Ishikawa (cell line): ENCODE measurements around the gene BTBD9.

Source experiments
- CEBPB ChIP-seq: IDR thresholded peaks from 2 replicates; pipeline ENCODE4 v1.6.1; 2012
- CREB1 ChIP-seq: IDR thresholded peaks from 2 replicates; pipeline ENCODE4 v1.6.1; 2012; ENCODE audit warnings: low read depth
- EGR1 ChIP-seq: IDR thresholded peaks from 2 replicates; pipeline ENCODE4 v1.6.1; 2012
- EP300 ChIP-seq: IDR thresholded peaks from 2 replicates; pipeline ENCODE4 v1.6.1; 2012; ENCODE audit warnings: borderline replicate concordance
- MAX ChIP-seq: IDR thresholded peaks from 2 replicates; pipeline ENCODE4 v1.6.1; 2012
- RAD21 ChIP-seq: IDR thresholded peaks from 2 replicates; pipeline ENCODE4 v1.6.1; 2012; ENCODE audit warnings: low read depth
- REST ChIP-seq: IDR thresholded peaks from 2 replicates; pipeline ENCODE4 v1.6.1; 2012; ENCODE audit warnings: low read depth, mild to moderate bottlenecking
- TEAD4 ChIP-seq: IDR thresholded peaks from 2 replicates; pipeline ENCODE4 v1.6.1; 2012
- USF1 ChIP-seq: IDR thresholded peaks from 2 replicates; pipeline ENCODE4 v1.6.1; 2012
- ZBTB7A ChIP-seq: IDR thresholded peaks from 2 replicates; pipeline ENCODE4 v1.6.1; 2012; ENCODE audit warnings: low read depth

GRCh38 chr6:38679668-38680067 is 39.9 kb upstream of the BTBD9 start:
- TF ChIP-seq EP300, result no peak
- no peak for TF ChIP-seq MAX
- TF ChIP-seq CREB1, result no peak
- no peak for TF ChIP-seq TEAD4
- no peak for TF ChIP-seq RAD21
- no peak for TF ChIP-seq EGR1
- no peak for TF ChIP-seq ZBTB7A
- TF ChIP-seq REST, result no peak
- no peak for TF ChIP-seq USF1
- no peak for TF ChIP-seq CEBPB
